IPS-15b (cell line): ENCODE results near the gene ETS1.

Source experiments
- H3K27me3 ChIP-seq: one replicate; pipeline ENCODE4 v1.6.1; 2013; ENCODE audit warnings: low read length; ENCODE audit not compliant: control insufficient read depth, insufficient read depth
- H3K36me3 ChIP-seq: one replicate; pipeline ENCODE4 v1.6.1; 2013; ENCODE audit warnings: low read length; ENCODE audit not compliant: control insufficient read depth, insufficient read depth
- H3K4me1 ChIP-seq: one replicate; pipeline ENCODE4 v1.6.1; 2013; ENCODE audit warnings: mild to moderate bottlenecking, low read length; ENCODE audit not compliant: control insufficient read depth, insufficient read depth
- H3K4me3 ChIP-seq: one replicate; pipeline ENCODE4 v1.5.1; 2013; ENCODE audit warnings: low read depth, low read length
- H3K9ac ChIP-seq: one replicate; pipeline ENCODE4 v1.6.1; 2013; ENCODE audit warnings: low read depth, mild to moderate bottlenecking, low read length
- H3K9me3 ChIP-seq: one replicate; pipeline ENCODE4 v1.6.1; 2013; ENCODE audit warnings: mild to moderate bottlenecking, low read length; ENCODE audit not compliant: control insufficient read depth, insufficient read depth

ETS1 gene

DNA sequence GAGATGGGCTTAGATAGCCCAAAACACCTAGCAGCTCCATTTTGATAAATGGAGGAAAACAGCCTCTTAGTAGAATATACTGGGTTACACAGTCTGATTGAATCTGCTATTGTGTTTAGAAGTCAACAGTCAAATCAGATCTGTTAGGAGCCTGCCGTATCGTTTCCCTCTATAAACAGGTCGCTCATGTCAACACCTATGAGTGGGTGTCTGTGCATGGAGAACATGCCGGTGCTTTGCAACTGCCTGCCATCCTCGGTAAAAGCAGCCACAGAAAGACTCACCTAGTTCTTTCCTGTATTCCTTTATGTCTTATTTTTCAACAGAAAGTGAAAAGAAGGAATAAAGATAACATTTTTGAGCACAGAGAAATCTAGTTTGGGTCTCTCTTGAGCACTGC, 99.4 kb downstream of the ETS1 start:
- Histone ChIP-seq H3K36me3 (peaks cover 7% of the 10 kb centered on the region), H3K4me1 (no peaks in the 10 kb centered on the region), H3K27me3 (no peaks in the 10 kb centered on the region), H3K9ac (no peak overlapping the region), H3K4me3 (no peak overlapping the region), H3K9me3 (no peaks in the 10 kb centered on the region)

DNA sequence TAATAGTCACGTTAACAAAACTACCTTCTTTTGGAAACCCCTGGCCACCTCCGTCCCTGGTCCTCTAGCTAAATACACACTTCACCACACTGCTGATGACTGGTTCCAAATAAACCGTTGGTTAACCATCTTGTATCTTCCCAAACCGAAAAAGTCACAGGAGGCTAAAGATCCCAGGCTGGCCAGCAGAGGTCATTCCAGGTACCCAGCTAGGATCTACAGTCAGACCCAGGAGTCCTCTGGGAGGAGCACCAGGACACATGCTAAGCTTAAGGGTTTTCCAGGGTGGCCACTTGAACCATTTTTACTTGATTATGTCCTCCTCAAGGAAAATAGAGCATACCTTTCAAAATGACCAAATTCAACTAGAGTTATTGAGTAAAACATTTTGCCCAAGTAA, 103.2 kb downstream of the ETS1 start:
- Histone ChIP-seq H3K36me3 (peaks cover 12% of the 10 kb centered on the region), H3K4me3 (no peak overlapping the region), H3K9me3 (no peaks in the 10 kb centered on the region), H3K27me3 (no peaks in the 10 kb centered on the region), H3K9ac (no peak overlapping the region), H3K4me1 (no peaks in the 10 kb centered on the region)

DNA sequence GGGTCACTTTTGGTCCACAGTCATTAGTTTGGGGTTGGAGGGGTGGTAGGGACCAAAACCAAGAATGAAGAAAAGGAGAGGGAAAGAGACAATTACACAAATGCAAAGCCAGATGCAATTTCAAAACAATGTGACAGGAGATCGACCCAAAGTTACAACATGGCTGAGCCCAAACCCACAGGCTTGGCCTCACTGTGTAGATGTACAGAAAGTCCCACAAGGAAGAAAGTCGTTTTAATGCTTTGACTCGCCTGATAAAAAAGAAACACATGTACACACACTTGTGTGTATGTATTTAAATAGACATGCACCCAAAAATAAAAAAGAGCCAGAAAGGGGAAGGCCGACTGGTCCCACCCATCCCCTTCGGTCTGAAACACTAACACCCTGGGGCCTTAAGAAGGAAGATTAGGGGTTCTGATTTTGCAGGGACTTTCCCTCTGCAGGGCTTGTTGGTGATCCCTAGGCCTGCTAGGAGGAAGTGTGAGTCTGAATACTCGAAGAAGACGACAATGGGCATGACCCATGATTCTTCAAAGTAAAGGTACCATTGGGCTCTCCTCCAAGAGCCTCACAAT, 104.1 kb downstream of the ETS1 start:
- H3K36me3 ChIP-seq, result peaks cover 12% of the 10 kb centered on the region
- no peaks in the 10 kb centered on the region for H3K4me1 ChIP-seq
- no peak overlapping the region for H3K4me3 ChIP-seq
- no peaks in the 10 kb centered on the region for H3K27me3 ChIP-seq
- no peak overlapping the region for H3K9ac ChIP-seq
- H3K9me3 ChIP-seq, result no peaks in the 10 kb centered on the region

DNA sequence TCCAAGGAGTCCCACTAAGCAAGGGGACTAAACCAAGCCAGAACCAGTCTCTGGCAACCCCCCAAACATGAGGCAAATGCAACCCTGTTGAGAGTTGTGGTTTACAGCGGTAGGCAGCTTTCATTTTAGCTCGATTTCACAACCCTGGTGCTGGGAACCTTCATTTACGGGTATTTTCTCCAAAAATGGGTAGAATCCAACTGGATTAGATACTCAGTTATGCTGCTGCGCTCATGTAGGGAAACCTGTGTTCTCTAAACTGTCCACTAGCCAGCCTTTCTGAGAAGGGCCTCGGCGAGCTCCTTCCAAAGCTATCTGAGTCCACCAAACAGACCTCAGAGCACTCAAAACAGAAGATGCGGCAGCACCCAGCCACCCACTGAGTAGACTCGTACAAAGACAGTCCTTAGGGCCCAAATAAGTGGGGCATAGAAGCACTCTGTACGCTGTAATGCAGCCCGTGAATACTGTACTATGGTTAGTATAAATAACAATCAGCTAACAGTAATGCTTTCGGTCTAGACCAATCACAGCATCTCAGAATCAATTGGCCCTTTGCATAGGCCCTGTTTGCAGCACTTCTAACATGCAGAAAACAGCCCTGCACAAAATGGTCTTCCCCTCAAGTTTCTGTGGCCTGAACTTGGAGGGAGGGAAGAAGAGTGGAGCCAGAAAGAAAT, 104.7 kb downstream of the ETS1 start:
- Histone ChIP-seq H3K4me3 (no peak overlapping the region), H3K4me1 (no peaks in the 10 kb centered on the region), H3K9ac (no peak overlapping the region), H3K36me3 (peaks cover 12% of the 10 kb centered on the region), H3K9me3 (no peaks in the 10 kb centered on the region), H3K27me3 (no peaks in the 10 kb centered on the region)

DNA sequence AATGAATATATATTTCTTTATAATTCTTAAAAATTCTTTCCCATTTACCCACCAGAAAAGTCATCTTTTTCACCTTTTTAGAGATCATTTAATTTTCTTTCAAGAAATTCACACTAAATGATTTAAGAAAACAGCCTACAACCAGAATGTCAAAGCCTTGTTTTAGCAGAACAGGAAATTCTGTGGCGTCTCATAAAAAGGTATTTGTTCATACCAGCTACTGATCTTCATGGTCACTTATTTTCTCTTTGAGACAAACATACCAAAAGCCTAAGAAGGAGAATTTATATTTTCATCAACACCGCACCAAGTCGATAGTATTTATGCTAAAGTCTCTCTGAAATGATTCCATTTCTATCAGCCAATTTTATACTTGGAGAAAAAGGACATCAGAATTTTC, 105.3 kb downstream of the ETS1 start:
- H3K9me3 ChIP-seq, result no peaks in the 10 kb centered on the region
- H3K9ac ChIP-seq, result no peak overlapping the region
- no peak overlapping the region for H3K4me3 ChIP-seq
- peaks cover 12% of the 10 kb centered on the region for H3K36me3 ChIP-seq
- H3K27me3 ChIP-seq, result no peaks in the 10 kb centered on the region
- H3K4me1 ChIP-seq, result no peaks in the 10 kb centered on the region

DNA sequence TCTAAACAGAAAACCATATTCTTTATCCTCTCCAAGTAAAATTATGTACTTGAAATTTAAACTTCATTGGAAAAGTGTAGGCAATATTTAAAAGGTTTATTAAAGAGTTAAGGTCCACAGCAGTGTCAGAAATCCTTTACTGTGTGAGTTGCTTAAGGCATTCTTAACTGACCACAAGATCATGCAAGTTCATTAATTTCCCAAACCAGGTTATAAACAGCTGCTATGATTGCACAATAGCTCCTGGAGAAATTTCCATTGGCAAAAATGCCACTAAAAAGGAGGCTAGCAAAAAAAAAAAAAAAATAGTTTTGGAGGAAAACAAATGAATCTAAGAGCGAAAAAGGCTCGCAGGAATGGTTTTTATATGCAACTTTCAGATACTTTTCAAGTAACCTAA, 106.2 kb downstream of the ETS1 start:
- Histone ChIP-seq H3K4me1 (no peaks in the 10 kb centered on the region), H3K27me3 (no peaks in the 10 kb centered on the region), H3K9ac (no peak overlapping the region), H3K36me3 (peaks cover 12% of the 10 kb centered on the region), H3K9me3 (no peaks in the 10 kb centered on the region), H3K4me3 (no peak overlapping the region)

DNA sequence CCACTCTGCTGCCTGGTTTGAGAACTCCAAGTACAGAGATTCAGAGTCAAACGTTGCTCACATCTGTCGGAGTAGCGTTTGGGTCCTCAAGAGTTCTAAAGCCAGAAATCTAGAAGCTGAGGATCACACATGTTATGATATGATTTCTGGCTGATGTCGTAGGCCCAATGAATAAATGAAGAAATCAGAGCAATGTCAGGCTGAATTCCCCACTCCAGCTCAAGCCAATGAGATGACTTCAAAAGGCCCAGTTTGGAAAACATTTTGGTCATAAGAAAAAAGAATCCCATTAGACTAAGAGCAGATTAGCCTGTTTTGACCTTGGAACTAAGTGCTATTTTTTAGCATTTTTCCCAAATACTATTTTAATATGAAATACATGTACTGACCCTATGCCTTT, 106.7 kb downstream of the ETS1 start:
- no peaks in the 10 kb centered on the region for H3K4me1 ChIP-seq
- no peak overlapping the region for H3K9ac ChIP-seq
- peaks cover 9% of the 10 kb centered on the region for H3K36me3 ChIP-seq
- no peak overlapping the region for H3K4me3 ChIP-seq
- no peaks in the 10 kb centered on the region for H3K9me3 ChIP-seq
- H3K27me3 ChIP-seq, result no peaks in the 10 kb centered on the region

DNA sequence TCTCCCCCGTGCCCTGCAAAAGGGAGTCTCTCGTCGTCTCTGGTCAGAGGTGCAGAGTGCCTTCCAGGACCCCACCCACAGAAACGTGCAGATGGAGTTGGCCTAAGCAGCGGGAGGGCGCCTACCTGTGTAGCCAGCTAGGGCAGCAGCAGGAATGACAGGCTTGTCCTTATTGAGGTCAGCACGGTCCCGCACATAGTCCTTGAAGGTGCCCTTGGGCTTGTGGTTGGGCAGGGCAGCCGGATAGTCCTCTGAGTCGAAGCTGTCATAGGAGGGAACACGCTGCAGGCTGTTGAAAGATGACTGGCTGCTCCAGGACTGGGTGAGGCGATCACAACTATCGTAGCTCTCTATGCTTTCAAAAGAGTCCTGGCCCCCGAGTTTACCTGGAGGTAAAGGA, 107.3 kb downstream of the ETS1 start:
- Histone ChIP-seq H3K9ac (no peak overlapping the region), H3K4me3 (no peak overlapping the region), H3K9me3 (no peaks in the 10 kb centered on the region), H3K27me3 (no peaks in the 10 kb centered on the region), H3K4me1 (no peaks in the 10 kb centered on the region), H3K36me3 (peaks cover 5% of the 10 kb centered on the region)

DNA sequence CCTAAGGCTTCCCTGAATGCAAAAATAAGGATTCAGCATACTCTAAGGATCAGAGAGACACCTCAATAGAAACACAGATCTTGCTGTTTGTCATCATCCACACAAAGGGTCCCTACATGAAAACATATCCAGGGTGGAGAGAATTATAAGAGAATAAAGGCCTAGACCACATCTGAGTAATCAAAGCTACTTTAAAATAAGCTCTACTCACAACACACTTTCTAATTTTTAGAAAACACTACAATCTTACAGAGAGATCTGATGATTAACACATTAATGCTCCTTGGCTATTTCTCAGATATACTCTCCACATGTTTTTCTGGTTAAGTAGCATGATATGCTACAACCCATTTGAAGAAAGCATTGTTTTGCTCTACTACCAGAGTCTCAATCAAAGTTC, 108.2 kb downstream of the ETS1 start:
- Histone ChIP-seq H3K27me3 (no peaks in the 10 kb centered on the region), H3K36me3 (peaks cover 5% of the 10 kb centered on the region)

DNA sequence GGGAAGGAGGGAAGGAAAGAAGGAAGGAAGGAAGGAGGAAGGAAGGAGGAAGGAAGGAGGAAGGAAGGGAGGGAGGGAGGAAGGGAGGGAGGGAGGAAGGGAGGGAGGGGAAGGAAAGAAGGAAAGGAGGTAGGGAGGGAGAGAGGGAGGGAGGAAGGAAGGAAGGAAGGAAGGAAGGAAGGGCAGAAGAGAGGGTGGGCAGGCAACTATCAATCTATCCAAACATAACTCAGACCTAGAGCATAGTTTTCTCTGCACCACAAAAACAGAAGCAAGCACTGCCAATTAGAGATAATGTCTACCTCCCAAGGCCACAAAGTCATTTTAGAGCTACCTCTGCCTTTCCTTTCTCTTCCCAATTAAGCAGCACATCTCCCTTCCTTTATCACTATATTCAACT, 109.1 kb downstream of the ETS1 start:
- Histone ChIP-seq H3K9me3 (no peaks in the 10 kb centered on the region), H3K4me1 (no peaks in the 10 kb centered on the region), H3K9ac (no peak overlapping the region), H3K27me3 (no peaks in the 10 kb centered on the region), H3K4me3 (no peak overlapping the region), H3K36me3 (peaks cover 5% of the 10 kb centered on the region)

More for the DNA sequence above, 108.2 kb downstream of the ETS1 start:
- Histone ChIP-seq H3K4me1 (no peaks in the 10 kb centered on the region), H3K9me3 (no peaks in the 10 kb centered on the region), H3K9ac (no peak overlapping the region), H3K4me3 (no peak overlapping the region)

DNA sequence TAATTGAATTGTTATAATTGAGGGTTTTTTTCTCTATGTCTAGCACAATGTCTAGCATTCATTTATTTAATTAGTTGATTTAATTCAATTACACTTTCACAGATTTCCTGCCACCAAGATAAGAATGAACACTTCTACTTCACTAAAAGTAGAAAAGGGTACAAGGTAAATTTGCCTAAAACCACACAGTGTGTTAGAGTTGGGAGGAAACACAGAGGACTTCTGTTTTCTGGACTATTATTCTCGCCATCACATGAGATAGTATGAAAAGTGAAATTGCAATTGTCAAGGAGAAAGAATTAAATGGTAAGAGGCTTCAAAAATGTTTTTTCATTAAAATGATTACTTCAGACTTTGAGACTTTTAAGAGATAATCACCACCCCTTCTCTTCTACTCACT, 109.5 kb downstream of the ETS1 start:
- no peaks in the 10 kb centered on the region for H3K27me3 ChIP-seq
- no peaks in the 10 kb centered on the region for H3K9me3 ChIP-seq
- H3K4me1 ChIP-seq, result no peaks in the 10 kb centered on the region
- no peak overlapping the region for H3K4me3 ChIP-seq
- peaks cover 5% of the 10 kb centered on the region for H3K36me3 ChIP-seq
- H3K9ac ChIP-seq, result no peak overlapping the region

DNA sequence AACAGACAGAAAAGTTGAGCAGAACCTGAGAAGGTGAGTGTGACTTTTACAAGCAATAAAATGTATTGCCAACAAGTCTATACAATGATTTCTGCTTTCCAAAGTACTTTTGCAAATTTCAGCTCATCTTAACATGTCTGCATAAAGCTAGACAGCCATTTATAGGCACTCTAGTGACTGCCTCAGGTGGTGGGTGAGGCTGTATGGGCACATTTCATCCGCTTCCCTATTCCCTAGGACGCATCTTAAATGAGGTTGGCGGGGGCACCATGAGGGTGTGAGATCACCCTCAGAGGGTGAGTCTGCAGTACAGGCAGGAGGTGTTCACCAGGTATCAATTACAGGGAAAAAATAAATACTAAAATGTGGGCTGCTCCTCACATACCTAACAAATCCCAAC, 110.1 kb downstream of the ETS1 start:
- no peak overlapping the region for H3K9ac ChIP-seq
- no peaks in the 10 kb centered on the region for H3K27me3 ChIP-seq
- H3K4me3 ChIP-seq, result no peak overlapping the region
- no peaks in the 10 kb centered on the region for H3K4me1 ChIP-seq
- H3K36me3 ChIP-seq, result peaks cover 5% of the 10 kb centered on the region
- no peaks in the 10 kb centered on the region for H3K9me3 ChIP-seq
